NCI-H2171 treated with DMSO at 0.1 percent for 48 hours (cell line): Measurements from ENCODE around the gene ZNRF3.
"Not testable (repeated sequence)": the region's sequence is repeated elsewhere in the genome, so short reads cannot be mapped to it uniquely, and the experiment has no call there.

Experiments
- DNase-seq: peaks from one replicate; lab custom pipeline; 2025; lab: John Stamatoyannopoulos, UW

Gene ZNRF3

DNA sequence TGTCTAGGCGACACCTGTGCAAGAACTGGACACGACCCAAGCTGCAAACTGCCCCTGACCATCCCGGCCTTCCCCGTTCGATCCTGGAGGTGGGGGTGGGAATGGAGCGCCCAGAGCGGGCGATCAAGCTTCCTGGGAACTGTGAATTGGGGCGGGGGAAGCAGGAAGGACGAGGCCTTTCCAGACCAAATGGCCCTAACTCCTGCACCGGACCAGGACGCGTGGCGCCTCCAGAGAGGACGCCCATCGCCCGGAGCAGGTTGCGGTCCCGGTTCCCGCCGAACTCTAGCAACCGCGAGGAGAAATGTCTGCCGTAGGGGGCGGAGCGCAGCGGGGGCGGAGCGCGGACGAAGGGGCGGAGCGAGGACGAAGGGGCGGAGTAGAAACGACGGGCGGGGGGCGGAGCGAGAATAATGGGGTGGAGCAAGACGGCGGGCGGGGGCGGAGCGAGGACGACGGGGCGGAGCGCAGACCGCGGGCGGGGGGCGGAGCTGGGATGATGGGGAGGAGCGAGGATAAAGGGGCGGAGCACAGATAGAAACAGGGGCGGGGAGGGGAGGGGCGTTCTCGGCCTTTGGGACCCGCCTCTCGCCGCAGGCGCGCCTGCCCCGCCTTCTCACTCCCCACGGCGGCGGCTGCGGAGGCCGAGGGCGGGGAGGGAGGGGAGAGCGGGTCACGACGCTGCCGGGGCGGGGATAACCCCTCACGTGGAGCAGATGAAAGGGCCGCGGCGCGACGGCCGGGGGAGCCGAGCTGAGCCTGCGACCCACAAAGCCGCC is at the start of gene ZNRF3:
Gene ZNRF3, plus strand, starts transcription at position 695 of the 779 bp plus-strand sequence. CDS start 195 bp downstream, outside the sequence.
- DNase-seq = peak; percentile 85

DNA sequence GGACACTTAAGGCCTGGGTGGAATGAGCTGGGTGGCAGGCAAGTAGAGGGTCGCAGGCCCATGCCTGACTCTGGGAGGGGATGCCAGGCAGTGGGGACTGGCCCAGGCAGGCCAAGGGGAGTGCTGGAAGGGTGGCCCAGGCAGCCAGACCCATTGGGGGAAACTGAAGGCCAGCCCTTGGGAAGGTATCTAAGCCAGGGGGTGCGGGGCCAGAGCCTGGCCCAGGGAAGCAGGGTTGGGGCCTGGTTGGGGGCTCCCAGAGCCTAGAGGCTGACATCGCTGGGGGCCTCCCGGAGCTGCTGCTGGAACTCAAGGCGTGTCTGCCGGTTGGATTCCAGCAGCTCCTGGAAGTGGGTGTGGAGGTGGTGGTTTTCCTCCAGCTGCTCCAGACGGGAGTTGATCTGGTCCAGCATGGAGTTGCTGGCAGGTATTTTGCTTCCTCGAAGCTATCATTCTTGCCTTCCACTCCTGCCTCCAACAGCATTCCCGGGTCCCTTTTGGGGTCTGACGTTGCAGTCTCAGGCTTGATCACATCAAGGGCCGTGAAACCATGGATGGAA is 47.7 kb upstream of the ZNRF3 start:
- no peak for DNase-seq

DNA sequence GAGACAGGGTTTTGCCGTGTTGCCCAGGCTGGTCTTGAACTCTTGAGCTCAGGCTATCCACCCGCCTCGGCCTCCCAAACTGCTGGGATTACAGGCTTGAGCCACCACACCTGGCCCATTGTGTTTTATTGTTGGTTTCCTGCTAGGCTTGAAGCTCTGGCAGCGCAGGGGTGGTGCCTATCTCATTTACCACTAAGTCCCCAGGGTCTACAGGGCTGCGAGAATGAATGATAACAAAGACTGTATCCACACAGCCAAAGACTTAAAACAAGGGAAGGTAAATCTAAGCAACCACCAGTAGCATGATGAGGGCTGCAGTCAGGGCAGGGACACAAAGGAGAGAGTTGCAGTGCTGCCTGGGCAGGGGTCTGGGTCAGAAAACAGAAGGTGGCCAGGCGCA is 45.7 kb upstream of the ZNRF3 start:
- no peak for DNase-seq

DNA sequence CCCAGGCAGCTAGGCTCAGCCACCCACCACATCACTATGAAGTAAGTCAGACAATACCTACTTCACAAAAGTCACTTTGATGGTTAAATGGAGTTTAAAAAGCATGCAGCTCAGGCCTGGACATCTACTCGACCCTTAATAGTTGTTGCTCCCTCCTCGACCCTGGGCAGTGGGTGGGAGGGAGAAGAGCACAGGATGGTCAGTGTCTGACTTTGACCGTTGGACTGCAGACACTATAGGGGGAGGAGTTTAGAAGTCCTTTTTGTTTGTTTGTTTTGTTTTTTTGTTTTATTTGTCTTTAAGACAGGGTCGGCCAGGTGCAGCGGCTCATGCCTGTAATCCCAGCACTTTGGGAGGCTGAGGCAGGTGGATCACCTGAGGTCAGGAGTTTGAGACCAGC is 44.4 kb upstream of the ZNRF3 start:
- DNase-seq = no peak

DNA sequence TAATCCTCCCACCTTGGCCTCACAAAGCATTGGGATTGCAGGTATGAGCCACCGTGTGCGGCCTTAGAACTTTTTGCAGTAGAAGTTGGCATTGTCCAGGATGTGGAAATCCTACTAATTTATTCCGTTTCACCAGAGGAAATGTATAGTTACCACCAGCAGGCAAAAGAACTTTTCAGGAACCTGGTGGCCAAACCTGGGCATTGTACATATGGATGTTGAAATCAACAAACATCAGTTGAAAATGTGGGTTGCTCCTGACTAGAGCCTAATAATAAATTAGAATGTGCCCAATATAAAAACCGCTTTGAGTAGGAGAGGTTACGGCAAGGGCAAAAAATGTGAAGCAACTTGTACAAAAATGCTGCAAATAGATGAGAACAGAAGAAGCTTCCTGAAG is 42.3 kb upstream of the ZNRF3 start:
- DNase-seq = no peak

DNA sequence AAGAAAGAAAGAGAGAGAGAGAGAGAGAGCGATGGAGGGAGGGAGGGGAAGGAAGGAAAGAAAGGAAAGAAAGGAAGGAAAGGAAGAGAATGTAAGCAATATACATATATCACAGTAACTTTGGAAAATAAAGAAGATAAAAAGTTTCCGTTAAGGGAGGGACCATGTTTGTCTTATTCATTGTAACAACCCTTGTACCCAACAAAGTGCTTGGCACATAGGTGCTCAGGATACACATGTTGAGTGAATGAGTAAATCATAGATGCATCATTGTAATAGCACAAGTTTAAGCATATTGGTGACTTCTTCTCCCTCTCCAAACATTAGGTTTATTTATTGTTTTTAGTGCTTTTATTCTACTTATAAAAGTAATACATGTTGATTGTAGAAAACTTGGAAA is 39.7 kb upstream of the ZNRF3 start:
- DNase-seq = no peak

DNA sequence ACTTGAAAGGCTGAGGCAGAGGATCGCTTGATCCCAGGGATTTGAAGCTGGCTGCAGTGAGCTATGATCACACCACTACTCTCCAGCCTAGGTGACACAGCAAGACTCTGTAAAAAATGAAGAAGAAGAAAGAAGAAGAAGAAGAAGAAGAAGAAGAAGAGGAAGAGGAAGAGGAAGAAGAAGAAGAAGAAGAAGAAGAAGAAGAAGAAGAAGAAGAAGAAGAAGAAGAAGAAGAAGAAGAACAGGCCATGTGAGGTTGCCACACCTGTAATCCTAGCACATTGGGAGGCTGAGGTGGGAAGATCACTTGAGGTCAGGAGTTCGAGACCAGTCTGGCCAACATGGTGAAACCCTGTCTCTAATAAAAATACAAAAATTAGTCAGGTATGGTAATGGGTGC is 39.1 kb upstream of the ZNRF3 start:
- not testable (repeated sequence) for DNase-seq

DNA sequence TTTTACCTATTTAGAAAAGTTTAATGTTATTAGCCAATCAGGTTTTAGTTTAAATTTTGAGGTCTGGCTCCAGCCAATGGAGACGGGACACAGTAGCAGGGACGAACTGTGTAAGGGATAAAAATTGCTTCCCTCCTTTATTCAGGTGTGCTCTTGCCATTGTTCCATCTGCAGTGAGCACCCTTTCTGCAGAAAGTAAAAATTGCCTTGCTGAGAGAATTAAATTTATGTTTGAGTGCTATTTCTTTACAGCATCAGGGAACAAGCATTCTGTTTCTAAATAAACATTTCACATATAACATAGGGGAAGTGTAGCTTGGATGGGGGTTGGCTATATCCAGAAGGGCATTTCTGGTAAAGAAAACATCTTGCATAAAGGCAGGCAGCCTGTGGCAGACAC is 36.4 kb upstream of the ZNRF3 start:
- DNase-seq = no peak

DNA sequence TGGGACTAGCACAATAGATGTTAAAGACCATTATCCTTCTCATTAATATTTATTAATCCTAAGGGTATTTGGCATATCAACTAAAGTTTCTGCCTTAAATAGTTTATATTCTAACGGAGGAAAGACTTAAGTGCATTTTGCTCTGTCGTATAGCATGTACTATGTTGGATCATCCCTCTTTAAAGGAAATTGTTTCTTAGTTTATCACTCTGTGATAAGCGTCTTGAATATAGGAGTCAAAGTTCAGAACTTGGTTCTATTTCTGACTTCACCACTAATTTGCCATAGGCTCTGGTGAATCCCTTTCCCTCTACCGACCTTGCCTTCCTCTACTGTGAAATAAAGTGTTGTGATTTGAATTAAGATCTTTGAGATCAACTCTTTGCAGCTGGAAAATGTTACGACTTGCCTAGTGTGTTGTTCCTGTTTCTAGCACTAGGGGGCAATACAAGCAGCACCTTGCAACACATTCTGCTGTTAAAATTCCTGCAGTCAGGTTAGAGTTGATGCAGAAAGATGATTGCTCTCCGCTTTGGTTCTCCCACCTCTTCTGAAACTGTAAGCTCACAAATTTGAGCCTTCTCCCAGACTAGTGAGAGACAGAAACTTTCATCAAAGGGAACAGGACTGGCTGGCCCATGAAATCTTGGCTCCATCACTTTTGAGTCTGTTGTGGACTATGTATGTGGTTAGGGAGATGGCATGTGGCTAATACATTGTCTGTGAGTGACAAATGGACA is 27.8 kb upstream of the ZNRF3 start:
- DNase-seq = peak; percentile 59

DNA sequence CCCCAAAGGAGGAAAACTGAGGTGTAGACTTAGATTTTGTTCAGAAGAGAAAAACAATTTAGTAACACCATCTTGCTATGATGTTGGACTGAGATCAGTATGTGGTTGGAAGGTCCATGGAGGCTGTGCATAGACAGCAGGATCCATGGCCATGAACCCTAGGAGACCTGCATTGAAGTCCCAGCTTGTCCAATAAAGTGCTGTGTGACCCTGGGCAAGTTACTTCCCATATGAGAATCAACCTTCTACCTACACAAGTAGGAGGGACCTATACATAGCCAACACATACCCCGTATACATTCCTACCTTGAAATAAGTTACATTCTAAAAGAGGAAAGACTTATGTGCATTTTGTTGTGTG is 27.3 kb upstream of the ZNRF3 start:
- DNase-seq = no peak

DNA sequence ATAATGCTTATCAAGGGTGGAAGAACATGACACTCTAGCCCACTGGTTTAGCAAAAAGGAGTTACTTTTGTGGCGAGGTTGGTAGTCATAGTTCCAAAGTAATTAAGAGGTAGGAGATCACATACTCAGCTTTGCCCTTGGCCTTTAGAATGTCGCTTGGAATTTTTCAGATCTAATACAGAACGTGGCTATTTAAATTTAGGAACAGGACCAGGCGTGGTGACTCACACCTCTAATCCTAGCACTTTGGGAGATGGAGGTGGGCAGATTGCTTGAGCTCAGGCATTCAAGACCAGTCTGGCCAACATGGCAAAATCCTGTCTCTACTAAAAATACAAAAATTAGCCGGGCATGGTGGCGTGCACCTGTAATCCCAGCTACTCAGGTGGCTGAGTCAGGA is 26.1 kb upstream of the ZNRF3 start:
- no peak for DNase-seq

DNA sequence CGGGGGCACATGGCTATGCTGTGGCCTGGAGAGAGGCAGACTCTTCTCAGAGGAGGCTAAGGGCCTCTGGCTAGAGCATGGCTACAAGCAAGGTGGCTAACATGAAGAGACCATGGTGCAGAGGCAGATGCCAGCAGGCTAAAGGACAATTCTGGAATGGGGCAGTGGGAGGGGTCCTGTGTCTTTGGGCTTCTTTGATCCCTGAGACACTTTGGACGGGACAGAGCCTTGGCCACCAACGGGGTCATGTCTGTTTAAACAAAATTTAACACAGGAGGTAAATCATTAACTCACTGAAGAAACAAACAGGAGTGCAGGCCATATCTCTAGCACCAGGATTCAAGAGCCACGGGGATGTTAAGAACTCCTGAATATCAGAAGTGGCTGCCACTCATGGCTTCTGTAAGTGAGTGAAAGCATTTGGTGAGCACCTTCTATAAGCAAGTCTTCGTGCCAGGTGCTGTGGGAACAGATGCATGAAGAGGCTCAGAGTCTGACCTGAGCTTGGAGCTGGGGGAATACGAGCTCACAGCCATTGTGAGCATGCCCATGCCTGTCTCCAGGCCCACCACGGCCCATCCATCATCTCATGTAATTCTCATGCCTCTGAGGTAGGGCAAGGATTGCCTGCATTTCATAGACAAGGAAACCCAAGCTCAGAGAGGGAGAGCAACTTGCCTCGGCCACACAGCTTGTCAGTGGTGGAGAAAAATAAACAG is 18.3 kb upstream of the ZNRF3 start:
- DNase-seq = peak; percentile 20

DNA sequence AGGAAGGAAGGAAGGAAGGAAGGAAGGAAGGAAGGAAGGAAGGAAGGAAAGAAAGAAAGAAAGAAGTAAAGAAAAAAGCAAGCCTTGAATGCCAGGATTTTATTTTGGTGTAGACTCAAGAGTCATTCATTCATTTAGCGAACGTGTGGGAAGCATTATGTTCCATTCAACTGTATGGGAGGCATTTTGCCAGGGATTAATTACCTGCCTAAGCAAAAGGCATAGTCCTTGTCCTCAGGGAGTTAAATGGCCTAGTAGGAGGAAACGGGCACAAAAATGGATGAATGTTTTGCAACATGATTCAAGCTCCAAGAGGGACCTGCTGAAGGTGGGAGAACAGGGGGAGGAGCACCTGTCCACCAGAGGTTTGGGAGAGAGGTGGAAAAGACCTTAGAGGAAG is 16.2 kb upstream of the ZNRF3 start:
- peak; percentile 35 for DNase-seq

DNA sequence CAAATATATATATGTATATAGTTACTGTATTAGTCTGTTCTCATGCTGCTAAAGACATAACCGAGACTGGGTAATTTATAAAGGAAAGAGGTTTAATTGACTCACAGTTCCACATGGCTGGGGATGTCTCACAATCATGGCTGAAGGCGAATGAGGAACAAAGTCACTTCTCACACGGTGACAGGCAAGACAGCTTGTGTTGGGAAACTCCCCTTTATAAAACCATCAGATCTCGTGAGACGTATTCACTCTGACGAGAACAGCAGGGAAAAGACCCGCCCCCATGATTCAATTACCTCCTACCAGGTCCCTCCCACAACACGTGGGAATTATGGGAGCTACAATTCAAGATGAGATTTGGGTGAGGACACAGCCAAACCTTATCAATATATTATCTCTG is 15.0 kb upstream of the ZNRF3 start:
- not testable (repeated sequence) for DNase-seq

DNA sequence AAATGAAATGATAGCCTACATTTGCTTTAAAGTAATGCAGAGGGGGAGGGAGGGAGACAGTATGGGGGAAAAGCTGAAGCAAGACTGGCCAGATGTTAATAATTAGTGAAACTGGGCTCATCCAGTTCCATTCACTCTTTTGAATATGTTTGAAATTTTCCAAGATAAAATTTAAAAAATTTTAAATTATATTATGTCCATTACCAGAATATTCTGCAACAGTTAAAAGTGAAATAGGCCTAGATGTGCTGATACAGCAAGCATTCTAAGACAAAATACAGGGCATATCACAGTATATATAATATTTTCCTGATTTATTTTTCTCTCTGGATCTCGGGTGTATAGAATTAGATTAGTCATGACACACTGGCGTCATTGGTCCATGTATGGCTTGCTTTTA is 13.6 kb upstream of the ZNRF3 start:
- no peak for DNase-seq

DNA sequence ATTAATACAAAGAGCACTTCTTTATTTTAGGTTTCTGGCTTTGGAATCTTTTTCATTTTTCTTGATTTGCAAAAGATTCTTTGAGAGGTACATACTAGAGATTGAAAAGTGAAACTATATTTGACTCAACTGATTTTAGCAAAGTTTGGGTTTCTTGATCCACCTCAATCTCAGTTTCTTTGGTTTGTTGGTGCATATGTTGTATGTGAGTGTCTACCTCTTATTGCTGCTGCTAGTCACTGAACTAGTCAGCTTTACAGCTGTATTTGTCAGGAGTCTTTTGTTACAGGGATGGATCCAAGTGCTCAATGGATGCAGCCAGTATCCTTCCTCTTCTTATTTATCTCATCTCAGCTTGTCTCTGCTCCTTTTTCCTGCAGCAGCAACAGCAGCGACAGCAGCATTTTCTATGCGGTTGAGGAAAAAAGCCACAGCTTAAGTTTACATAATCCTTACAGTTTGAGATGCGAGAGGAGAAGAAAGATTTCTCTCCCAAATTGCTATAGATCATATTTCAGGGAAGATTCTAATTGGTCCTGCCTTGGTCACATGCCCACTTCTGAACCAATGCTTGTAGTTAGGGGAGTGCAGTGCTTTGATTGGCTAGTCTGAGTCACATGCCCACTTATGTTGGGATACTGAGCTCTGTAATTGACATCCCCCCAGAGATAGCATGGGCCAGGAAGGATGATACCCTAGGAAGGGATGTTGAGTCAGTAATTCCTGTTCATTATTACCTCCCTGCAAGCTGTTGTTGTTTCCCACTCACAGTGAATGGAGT is 10.0 kb upstream of the ZNRF3 start:
- DNase-seq = peak; percentile 46

DNA sequence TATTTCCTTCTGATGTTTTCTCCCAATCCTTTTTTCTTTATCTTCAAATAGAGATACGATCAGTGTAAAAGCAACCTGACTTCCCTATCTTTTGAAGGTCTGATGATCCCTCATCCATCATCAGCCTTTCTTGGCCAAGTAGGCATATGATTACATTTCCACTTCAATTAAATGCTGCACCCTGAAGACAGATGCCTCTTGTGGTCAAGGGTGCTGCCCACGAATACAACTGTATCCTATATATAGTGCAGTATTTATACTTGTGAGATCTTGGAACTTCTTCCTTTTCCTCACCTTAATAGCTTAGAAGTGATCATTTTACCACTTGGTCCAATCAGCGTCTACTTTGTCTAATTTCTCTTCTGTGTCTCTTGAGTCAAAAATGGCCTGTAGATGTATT is 9.3 kb upstream of the ZNRF3 start:
- no peak for DNase-seq

DNA sequence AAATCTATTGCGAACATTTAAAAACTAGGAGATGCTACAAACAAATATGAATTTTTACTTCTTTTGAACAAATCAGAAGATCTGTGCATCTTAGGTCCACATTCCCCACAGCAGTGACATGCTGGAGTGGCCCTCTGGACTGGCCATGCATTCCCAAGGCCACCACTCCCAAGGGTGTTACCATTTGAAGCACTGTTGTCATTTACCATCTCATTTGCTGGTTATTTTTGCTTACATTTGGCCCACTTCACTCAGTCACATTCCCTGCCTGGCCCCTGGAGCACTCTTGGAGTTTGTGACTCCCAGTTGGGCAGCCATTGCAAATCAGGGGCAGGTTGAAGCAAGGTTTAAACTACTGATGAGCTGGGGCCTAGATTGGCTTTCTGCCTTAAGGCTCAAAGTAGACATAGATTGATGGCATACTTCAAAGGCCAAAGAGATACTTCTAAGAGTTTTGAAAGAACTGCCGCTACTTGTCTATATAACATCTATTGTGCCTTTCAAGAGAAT is 8.5 kb upstream of the ZNRF3 start:
- no peak for DNase-seq

DNA sequence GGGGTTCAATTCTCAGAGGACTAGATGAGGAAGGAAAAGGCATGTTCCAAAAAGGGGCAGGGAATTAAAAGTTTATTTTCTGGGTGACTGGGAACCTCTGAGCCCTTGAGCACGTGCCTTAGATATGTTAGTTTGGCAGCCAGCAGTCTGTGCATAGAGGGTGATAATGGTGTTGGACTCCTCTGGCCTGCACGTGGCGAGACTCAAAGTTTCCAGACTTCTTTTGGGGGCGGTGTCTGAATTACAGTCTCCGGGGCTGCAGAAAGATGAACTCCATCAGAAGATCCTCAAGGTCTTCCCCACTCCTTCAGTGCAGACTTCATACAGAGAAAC is 861 bp upstream of the ZNRF3 start:
- DNase-seq = peak; percentile 47

DNA sequence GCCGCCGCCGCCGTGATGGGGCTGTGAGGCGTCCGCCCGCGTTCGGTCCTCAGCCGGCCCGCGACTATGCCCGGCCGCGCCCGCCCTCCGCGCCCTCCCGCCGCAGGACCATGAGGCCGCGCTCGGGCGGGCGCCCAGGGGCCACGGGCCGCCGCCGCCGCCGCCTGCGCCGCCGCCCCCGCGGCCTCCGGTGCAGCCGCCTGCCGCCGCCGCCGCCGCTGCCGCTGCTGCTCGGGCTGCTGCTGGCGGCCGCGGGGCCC is 215 bp downstream of the ZNRF3 start:
- no peak for DNase-seq

DNA sequence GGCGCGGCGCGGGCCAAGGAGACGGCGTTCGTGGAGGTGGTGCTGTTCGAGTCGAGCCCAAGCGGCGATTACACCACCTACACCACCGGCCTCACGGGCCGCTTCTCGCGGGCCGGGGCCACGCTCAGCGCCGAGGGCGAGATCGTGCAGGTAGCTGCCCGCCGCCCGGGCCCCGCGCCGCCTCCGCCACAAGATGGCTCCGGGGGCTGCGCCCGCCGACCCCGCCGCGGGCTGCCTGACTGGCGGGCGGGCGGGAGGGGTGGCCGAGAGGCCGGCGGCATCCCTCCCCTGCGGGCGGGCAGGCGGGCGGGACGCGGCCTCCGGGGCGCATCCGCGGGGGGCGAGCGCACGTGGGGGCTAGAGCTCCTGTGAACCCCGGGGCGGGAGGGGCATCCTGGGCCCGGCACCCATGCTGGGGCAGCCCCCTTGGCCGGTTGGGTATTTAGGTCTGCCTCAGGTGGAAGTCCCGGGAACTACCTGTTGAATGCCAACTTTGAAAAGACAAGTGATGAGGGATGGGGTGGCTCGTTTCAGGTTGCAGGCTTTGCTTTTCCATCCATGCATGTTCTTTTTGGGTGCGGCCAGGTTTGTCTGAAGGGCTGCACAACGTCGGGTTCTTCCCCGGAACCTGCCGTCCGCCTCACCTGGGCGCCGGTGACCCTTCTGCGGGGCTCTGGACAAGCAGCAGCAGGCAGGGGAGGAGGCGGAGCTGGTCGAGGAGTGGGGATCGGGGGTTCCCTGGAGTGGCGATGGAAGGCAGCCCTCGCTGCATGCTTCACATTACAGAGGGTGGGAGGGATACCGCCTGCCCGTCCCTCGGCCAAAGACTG is 760 bp downstream of the ZNRF3 start:
- peak; percentile 38 for DNase-seq
